Measurements from ENCODE around the gene ADGRV1. TPM values are rescaled to one million over a fixed set of nuclear protein-coding genes. Genes with fewer than 3 reads are reported as not detected.

ADGRV1 gene
- total and polyA plus RNA-seq, 7 experiments from 2014 or later = 0.32 to 1.1 TPM; not detected in 5

GRCh38 chr5:90944116-90944515 is 385.5 kb downstream of the ADGRV1 start:
- no peaks in the 10 kb centered on the region for H3K9me3 Mint-ChIP-seq
- no peaks in the 10 kb centered on the region for H3K36me3 ChIP-seq (ENCODE audit: control insufficient read depth in 2 of 3, insufficient read depth in 3 of 3, low read length in 3 of 3)
- CTCF ChIA-PET = no interaction called here
- DNase-seq (no peak), ATAC-seq (no peak)
- POLR2A ChIA-PET = no interaction called here
- H3K27me3 Mint-ChIP-seq = peaks cover 3 to 16% (median 8%) of the 10 kb centered on the region in 5 donors
- H3K9me3 ChIP-seq (ENCODE audit: control insufficient read depth in 2 of 3, low read length in 3 of 3) = no peaks in the 10 kb centered on the region
- H3K27ac Mint-ChIP-seq = no peak overlapping the region
- H3K27me3 ChIP-seq (ENCODE audit: control insufficient read depth in 2 of 2, insufficient read depth in 2 of 2, low read length in 2 of 2) = no peaks in the 10 kb centered on the region
- intact Hi-C loops (cut with micrococcal nuclease) = no loop called here
- H3K36me3 Mint-ChIP-seq = no peaks in the 10 kb centered on the region
- H3K4me3 ChIP-seq (ENCODE audit: low read length) = no peak overlapping the region
- H3K4me1 Mint-ChIP-seq = peaks cover 4 to 20% (median 11%) of the 10 kb centered on the region in 7 donors
- H3K4me3 Mint-ChIP-seq = no peak overlapping the region
- H3K4me1 ChIP-seq (ENCODE audit: control insufficient read depth in 2 of 2, insufficient read depth in 2 of 2, low read length in 2 of 2) = peaks cover 0 to 6% of the 10 kb centered on the region in 2 donors
- H3K27ac ChIP-seq (ENCODE audit: low read depth, low read length) = no peak overlapping the region

- no peak for DNase-seq
- intact Hi-C loops (cut with micrococcal nuclease) = no loop called here
- POLR2A ChIA-PET = no interaction called here
- no peaks in the 10 kb centered on the region for H3K36me3 ChIP-seq (ENCODE audit: control insufficient read depth in 2 of 3, insufficient read depth in 3 of 3, low read length in 3 of 3)
- Mint-ChIP-seq H3K27ac (no peak overlapping the region), H3K36me3 (no peaks in the 10 kb centered on the region), H3K27me3 (peaks cover 14 to 29% (median 19%) of the 10 kb centered on the region in 5 donors), H3K4me1 (no peaks in the 10 kb centered on the region), H3K4me3 (no peak overlapping the region), H3K9me3 (no peaks in the 10 kb centered on the region)
- no peaks in the 10 kb centered on the region for H3K9me3 ChIP-seq (ENCODE audit: control insufficient read depth in 2 of 3, low read length in 3 of 3)
- ATAC-seq = no peak
- no peaks in the 10 kb centered on the region for H3K27me3 ChIP-seq (ENCODE audit: control insufficient read depth in 2 of 2, insufficient read depth in 2 of 2, low read length in 2 of 2)
- no peaks in the 10 kb centered on the region for H3K4me1 ChIP-seq (ENCODE audit: control insufficient read depth in 2 of 2, insufficient read depth in 2 of 2, low read length in 2 of 2)
- H3K4me3 ChIP-seq (ENCODE audit: low read length) = no peak overlapping the region
- CTCF ChIA-PET = no interaction called here
- no peak overlapping the region for H3K27ac ChIP-seq (ENCODE audit: low read depth, low read length)
Observed at GRCh38 chr5:90947667-90948066, 389.1 kb downstream of the ADGRV1 start.

- no peak overlapping the region for H3K27ac Mint-ChIP-seq
- no peaks in the 10 kb centered on the region for H3K4me1 ChIP-seq (ENCODE audit: control insufficient read depth in 2 of 2, insufficient read depth in 2 of 2, low read length in 2 of 2)
- H3K9me3 ChIP-seq (ENCODE audit: control insufficient read depth in 2 of 3, low read length in 3 of 3) = no peaks in the 10 kb centered on the region
- peaks cover 18 to 35% (median 21%) of the 10 kb centered on the region in 5 donors for H3K27me3 Mint-ChIP-seq
- CTCF ChIA-PET = no interaction called here
- no peaks in the 10 kb centered on the region for H3K36me3 Mint-ChIP-seq
- no peaks in the 10 kb centered on the region for H3K36me3 ChIP-seq (ENCODE audit: control insufficient read depth in 2 of 3, insufficient read depth in 3 of 3, low read length in 3 of 3)
- DNase-seq (no peak), ATAC-seq (no peak)
- H3K4me3 ChIP-seq (ENCODE audit: low read length) = no peak overlapping the region
- POLR2A ChIA-PET = no interaction called here
- no peaks in the 10 kb centered on the region for H3K9me3 Mint-ChIP-seq
- H3K27me3 ChIP-seq (ENCODE audit: control insufficient read depth in 2 of 2, insufficient read depth in 2 of 2, low read length in 2 of 2) = no peaks in the 10 kb centered on the region
- H3K4me1 Mint-ChIP-seq = no peaks in the 10 kb centered on the region
- no peak overlapping the region for H3K27ac ChIP-seq (ENCODE audit: low read depth, low read length)
- intact Hi-C loops (cut with micrococcal nuclease) = no loop called here
- no peak overlapping the region for H3K4me3 Mint-ChIP-seq
Observed at GRCh38 chr5:90948969-90949368, 390.4 kb downstream of the ADGRV1 start.

GRCh38 chr5:90949469-90950358 is 391.1 kb downstream of the ADGRV1 start:
- Histone ChIP-seq H3K36me3 (ENCODE audit: control insufficient read depth in 2 of 3, insufficient read depth in 3 of 3, low read length in 3 of 3) (no peaks in the 10 kb centered on the region), H3K4me1 (ENCODE audit: control insufficient read depth in 2 of 2, insufficient read depth in 2 of 2, low read length in 2 of 2) (no peaks in the 10 kb centered on the region), H3K27ac (ENCODE audit: low read depth, low read length) (no peak overlapping the region), H3K4me3 (ENCODE audit: low read length) (no peak overlapping the region), H3K27me3 (ENCODE audit: control insufficient read depth in 2 of 2, insufficient read depth in 2 of 2, low read length in 2 of 2) (no peaks in the 10 kb centered on the region), H3K9me3 (ENCODE audit: control insufficient read depth in 2 of 3, low read length in 3 of 3) (no peaks in the 10 kb centered on the region)
- Mint-ChIP-seq H3K9me3 (no peaks in the 10 kb centered on the region), H3K4me1 (no peaks in the 10 kb centered on the region), H3K4me3 (no peak overlapping the region), H3K36me3 (no peaks in the 10 kb centered on the region), H3K27ac (no peak overlapping the region), H3K27me3 (peaks cover 18 to 35% (median 21%) of the 10 kb centered on the region in 5 donors)
- intact Hi-C loops (cut with micrococcal nuclease) = no loop called here
- POLR2A ChIA-PET = no interaction called here
- no peak for DNase-seq
- CTCF ChIA-PET = no interaction called here
- ATAC-seq = no peak

- ChIA-PET POLR2A (no interaction called here), CTCF (no interaction called here)
- Histone ChIP-seq H3K4me3 (ENCODE audit: low read length) (no peak overlapping the region), H3K4me1 (ENCODE audit: control insufficient read depth in 2 of 2, insufficient read depth in 2 of 2, low read length in 2 of 2) (no peaks in the 10 kb centered on the region), H3K27ac (ENCODE audit: low read depth, low read length) (no peak overlapping the region), H3K9me3 (ENCODE audit: control insufficient read depth in 2 of 3, low read length in 3 of 3) (no peaks in the 10 kb centered on the region), H3K27me3 (ENCODE audit: control insufficient read depth in 2 of 2, insufficient read depth in 2 of 2, low read length in 2 of 2) (no peaks in the 10 kb centered on the region), H3K36me3 (ENCODE audit: control insufficient read depth in 2 of 3, insufficient read depth in 3 of 3, low read length in 3 of 3) (no peaks in the 10 kb centered on the region)
- ATAC-seq (no peak), DNase-seq (no peak)
- H3K4me3 Mint-ChIP-seq = no peak overlapping the region
- no peaks in the 10 kb centered on the region for H3K9me3 Mint-ChIP-seq
- intact Hi-C loops (cut with micrococcal nuclease) = no loop called here
- no peaks in the 10 kb centered on the region for H3K36me3 Mint-ChIP-seq
- H3K27ac Mint-ChIP-seq = no peak overlapping the region
- peaks cover 10 to 29% (median 20%) of the 10 kb centered on the region in 5 donors for H3K27me3 Mint-ChIP-seq
- peaks cover 0 to 5% (median 0%) of the 10 kb centered on the region in 7 donors for H3K4me1 Mint-ChIP-seq
Observed at GRCh38 chr5:90955001-90955635, 396.5 kb downstream of the ADGRV1 start.

GRCh38 chr5:90956511-90957097 is 398.0 kb downstream of the ADGRV1 start:
- Histone ChIP-seq H3K4me1 (ENCODE audit: control insufficient read depth in 2 of 2, insufficient read depth in 2 of 2, low read length in 2 of 2) (no peaks in the 10 kb centered on the region), H3K27me3 (ENCODE audit: control insufficient read depth in 2 of 2, insufficient read depth in 2 of 2, low read length in 2 of 2) (no peaks in the 10 kb centered on the region), H3K36me3 (ENCODE audit: control insufficient read depth in 2 of 3, insufficient read depth in 3 of 3, low read length in 3 of 3) (no peaks in the 10 kb centered on the region), H3K4me3 (ENCODE audit: low read length) (no peak overlapping the region), H3K9me3 (ENCODE audit: control insufficient read depth in 2 of 3, low read length in 3 of 3) (no peaks in the 10 kb centered on the region), H3K27ac (ENCODE audit: low read depth, low read length) (no peak overlapping the region)
- Mint-ChIP-seq H3K27me3 (peaks cover 10 to 29% (median 20%) of the 10 kb centered on the region in 5 donors), H3K4me3 (no peak overlapping the region), H3K36me3 (no peaks in the 10 kb centered on the region), H3K9me3 (no peaks in the 10 kb centered on the region), H3K4me1 (peaks cover 0 to 5% (median 0%) of the 10 kb centered on the region in 7 donors), H3K27ac (no peak overlapping the region)
- POLR2A ChIA-PET = no interaction called here
- CTCF ChIA-PET = interaction anchor here (0.6 kb wide), 1 partner anchor 424 kb away, joined by 4 read pairs; no protein-coding TSS in a partner anchor
- intact Hi-C loops (cut with micrococcal nuclease) = no loop called here
- no peak for DNase-seq
- no peak for ATAC-seq

Data from naive thymus-derived CD4-positive, alpha-beta T cell (primary cell).